Neural progenitor cell (in vitro differentiated cells): ENCODE results near the gene CCL3.
"Not testable (repeated sequence)": the region's sequence is repeated elsewhere in the genome, so short reads cannot be mapped to it uniquely, and the experiment has no call there.

Experiments
- EZH2 ChIP-seq: fragments of 200-600 bp; sonication (generic); IDR thresholded peaks from 2 replicates; pipeline ENCODE4 v1.6.1; 2017; ENCODE audit warnings: antibody characterized with exemption, mild to moderate bottlenecking, moderate library complexity
- EZH2phosphoT487 ChIP-seq: fragments of 200-600 bp; sonication (generic); IDR thresholded peaks from 2 replicates; pipeline ENCODE4 v1.6.1; 2017; ENCODE audit warnings: antibody characterized with exemption
- TF ChIP-seq, protein P1 (sequence below): fragments of 200-600 bp; sonication (generic); IDR thresholded peaks from 2 replicates; pipeline ENCODE4 v1.5.1; 2017; ENCODE audit warnings: antibody characterized with exemption, mild to moderate bottlenecking

DNA sequence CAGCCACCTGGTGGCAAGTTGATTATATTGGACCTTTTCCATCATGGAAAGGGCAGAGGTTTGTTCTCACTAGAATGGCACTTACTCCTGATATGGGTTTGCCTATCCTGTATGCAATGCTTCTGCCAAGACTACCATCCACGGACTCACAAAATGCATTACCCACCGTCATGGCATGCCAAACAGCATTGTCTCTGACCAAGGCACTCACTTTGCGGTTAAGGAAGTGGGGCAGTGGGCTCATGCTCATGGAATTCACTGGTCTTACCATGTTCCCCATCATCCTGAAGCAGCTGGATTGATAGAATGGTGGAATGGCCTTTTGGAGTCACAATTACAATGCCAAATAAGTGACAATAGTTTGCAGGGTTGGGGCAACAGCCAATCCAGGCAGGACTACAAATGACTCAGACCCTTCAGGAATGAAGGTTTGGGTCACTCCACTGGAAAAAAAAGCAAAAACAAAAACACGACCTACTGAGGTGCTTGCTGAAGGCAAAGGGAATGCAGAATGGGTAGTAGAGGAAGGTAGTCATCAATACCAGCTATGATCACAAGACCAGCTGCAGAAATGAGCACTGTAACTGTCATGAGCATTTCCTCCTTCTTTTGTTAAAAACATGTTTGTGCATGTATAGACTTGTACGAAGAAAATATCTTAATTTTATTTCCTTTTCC lies 25.2 kb upstream of the CCL3 start:
- TF ChIP-seq, protein P1, sequence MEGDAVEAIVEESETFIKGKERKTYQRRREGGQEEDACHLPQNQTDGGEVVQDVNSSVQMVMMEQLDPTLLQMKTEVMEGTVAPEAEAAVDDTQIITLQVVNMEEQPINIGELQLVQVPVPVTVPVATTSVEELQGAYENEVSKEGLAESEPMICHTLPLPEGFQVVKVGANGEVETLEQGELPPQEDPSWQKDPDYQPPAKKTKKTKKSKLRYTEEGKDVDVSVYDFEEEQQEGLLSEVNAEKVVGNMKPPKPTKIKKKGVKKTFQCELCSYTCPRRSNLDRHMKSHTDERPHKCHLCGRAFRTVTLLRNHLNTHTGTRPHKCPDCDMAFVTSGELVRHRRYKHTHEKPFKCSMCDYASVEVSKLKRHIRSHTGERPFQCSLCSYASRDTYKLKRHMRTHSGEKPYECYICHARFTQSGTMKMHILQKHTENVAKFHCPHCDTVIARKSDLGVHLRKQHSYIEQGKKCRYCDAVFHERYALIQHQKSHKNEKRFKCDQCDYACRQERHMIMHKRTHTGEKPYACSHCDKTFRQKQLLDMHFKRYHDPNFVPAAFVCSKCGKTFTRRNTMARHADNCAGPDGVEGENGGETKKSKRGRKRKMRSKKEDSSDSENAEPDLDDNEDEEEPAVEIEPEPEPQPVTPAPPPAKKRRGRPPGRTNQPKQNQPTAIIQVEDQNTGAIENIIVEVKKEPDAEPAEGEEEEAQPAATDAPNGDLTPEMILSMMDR = not testable (repeated sequence)
- TF ChIP-seq EZH2phosphoT487, EZH2: not testable (repeated sequence)
